ENCODE data around the gene ZNF416.

- TF ChIP-seq ZFX (IDR thresholded peaks at IDR 0.05): no peak
- TF ChIP-seq, protein P1, sequence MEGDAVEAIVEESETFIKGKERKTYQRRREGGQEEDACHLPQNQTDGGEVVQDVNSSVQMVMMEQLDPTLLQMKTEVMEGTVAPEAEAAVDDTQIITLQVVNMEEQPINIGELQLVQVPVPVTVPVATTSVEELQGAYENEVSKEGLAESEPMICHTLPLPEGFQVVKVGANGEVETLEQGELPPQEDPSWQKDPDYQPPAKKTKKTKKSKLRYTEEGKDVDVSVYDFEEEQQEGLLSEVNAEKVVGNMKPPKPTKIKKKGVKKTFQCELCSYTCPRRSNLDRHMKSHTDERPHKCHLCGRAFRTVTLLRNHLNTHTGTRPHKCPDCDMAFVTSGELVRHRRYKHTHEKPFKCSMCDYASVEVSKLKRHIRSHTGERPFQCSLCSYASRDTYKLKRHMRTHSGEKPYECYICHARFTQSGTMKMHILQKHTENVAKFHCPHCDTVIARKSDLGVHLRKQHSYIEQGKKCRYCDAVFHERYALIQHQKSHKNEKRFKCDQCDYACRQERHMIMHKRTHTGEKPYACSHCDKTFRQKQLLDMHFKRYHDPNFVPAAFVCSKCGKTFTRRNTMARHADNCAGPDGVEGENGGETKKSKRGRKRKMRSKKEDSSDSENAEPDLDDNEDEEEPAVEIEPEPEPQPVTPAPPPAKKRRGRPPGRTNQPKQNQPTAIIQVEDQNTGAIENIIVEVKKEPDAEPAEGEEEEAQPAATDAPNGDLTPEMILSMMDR (conservative IDR thresholded peaks at IDR 0.05): no peak
Measured at GRCh38 chr19:57560049-57560491, 18.6 kb downstream of the ZNF416 start.
